ENCODE data around the gene AMDHD2.
"Not testable (repeated sequence)": the region's sequence is repeated elsewhere in the genome, so short reads cannot be mapped to it uniquely, and the experiment has no call there.

AMDHD2 gene

GRCh38 chr16:2578905-2579304 lies 58.7 kb downstream of the AMDHD2 start:
- not testable (repeated sequence) for H3K36me3 ChIP-seq (ENCODE audit: control insufficient read depth in 1 of 2, insufficient read depth in 2 of 2, low read length in 2 of 2); H3K27me3 ChIP-seq (ENCODE audit: low read depth, low read length); H3K4me1 ChIP-seq (ENCODE audit: control insufficient read depth in 1 of 2, insufficient read depth in 2 of 2, low read length in 2 of 2); H3K27ac ChIP-seq (ENCODE audit: low read length); H3K4me3 ChIP-seq (ENCODE audit: low read depth in 1 of 2, low read length in 2 of 2); H3K9me3 ChIP-seq (ENCODE audit: control insufficient read depth in 1 of 2, low read length in 2 of 2)

- not testable (repeated sequence) for H3K36me3 ChIP-seq (ENCODE audit: control insufficient read depth in 1 of 2, insufficient read depth in 2 of 2, low read length in 2 of 2); H3K4me3 ChIP-seq (ENCODE audit: low read depth in 1 of 2, low read length in 2 of 2); H3K4me1 ChIP-seq (ENCODE audit: control insufficient read depth in 1 of 2, insufficient read depth in 2 of 2, low read length in 2 of 2)
These were observed 60.0 kb downstream of the AMDHD2 start for GRCh38 chr16:2580143-2580542.

GRCh38 chr16:2580818-2581217 lies 60.6 kb downstream of the AMDHD2 start:
- not testable (repeated sequence) for H3K9me3 ChIP-seq (ENCODE audit: control insufficient read depth in 1 of 2, low read length in 2 of 2); H3K36me3 ChIP-seq (ENCODE audit: control insufficient read depth in 1 of 2, insufficient read depth in 2 of 2, low read length in 2 of 2); H3K27ac ChIP-seq (ENCODE audit: low read length); H3K4me3 ChIP-seq (ENCODE audit: low read depth in 1 of 2, low read length in 2 of 2); H3K27me3 ChIP-seq (ENCODE audit: low read depth, low read length)
- peaks cover 0 to 12% of the 10 kb centered on the region in 2 donors for H3K4me1 ChIP-seq (ENCODE audit: control insufficient read depth in 1 of 2, insufficient read depth in 2 of 2, low read length in 2 of 2)

More at GRCh38 chr16:2580143-2580542, 60.0 kb downstream of the AMDHD2 start:
- not testable (repeated sequence) for H3K27ac ChIP-seq (ENCODE audit: low read length); H3K27me3 ChIP-seq (ENCODE audit: low read depth, low read length); H3K9me3 ChIP-seq (ENCODE audit: control insufficient read depth in 1 of 2, low read length in 2 of 2)
